Muscle layer of colon (tissue), 2 donors: ENCODE data around the gene KRTAP10-4.

Experiments
- H3K27ac ChIP-seq: one replicate; pipeline ENCODE4 v1.7.0; 2013; ENCODE audit warnings: low read depth, mild to moderate bottlenecking, low read length, moderate library complexity
- H3K27me3 ChIP-seq, 2 donors: one replicate each; pipeline ENCODE4 v1.7.0; 2013; ENCODE audit warnings: low read length in 2 of 2, mild to moderate bottlenecking in 2 of 2; ENCODE audit not compliant: insufficient read depth in 2 of 2, control insufficient read depth in 1 of 2
- H3K36me3 ChIP-seq: one replicate; pipeline ENCODE4 v1.7.0; 2013; ENCODE audit warnings: mild to moderate bottlenecking, low read length; ENCODE audit not compliant: insufficient read depth
- H3K4me1 ChIP-seq: one replicate; pipeline ENCODE4 v1.7.0; 2013; ENCODE audit warnings: mild to moderate bottlenecking, low read length; ENCODE audit not compliant: insufficient read depth
- H3K4me3 ChIP-seq, 2 donors: one replicate each; pipeline ENCODE4 v1.7.0; 2013; ENCODE audit warnings: low read length in 2 of 2, low read depth in 1 of 2, mild to moderate bottlenecking in 1 of 2, moderate library complexity in 1 of 2
- H3K9ac ChIP-seq: one replicate; pipeline ENCODE4 v1.7.0; 2013; ENCODE audit warnings: low read length
- H3K9me3 ChIP-seq: one replicate; pipeline ENCODE4 v1.7.0; 2013; ENCODE audit warnings: mild to moderate bottlenecking, low read length
- donor health status: abdominal sarcoma.
- donor health status: Adenocarcinoma of cecum.

The KRTAP10-4 gene

DNA sequence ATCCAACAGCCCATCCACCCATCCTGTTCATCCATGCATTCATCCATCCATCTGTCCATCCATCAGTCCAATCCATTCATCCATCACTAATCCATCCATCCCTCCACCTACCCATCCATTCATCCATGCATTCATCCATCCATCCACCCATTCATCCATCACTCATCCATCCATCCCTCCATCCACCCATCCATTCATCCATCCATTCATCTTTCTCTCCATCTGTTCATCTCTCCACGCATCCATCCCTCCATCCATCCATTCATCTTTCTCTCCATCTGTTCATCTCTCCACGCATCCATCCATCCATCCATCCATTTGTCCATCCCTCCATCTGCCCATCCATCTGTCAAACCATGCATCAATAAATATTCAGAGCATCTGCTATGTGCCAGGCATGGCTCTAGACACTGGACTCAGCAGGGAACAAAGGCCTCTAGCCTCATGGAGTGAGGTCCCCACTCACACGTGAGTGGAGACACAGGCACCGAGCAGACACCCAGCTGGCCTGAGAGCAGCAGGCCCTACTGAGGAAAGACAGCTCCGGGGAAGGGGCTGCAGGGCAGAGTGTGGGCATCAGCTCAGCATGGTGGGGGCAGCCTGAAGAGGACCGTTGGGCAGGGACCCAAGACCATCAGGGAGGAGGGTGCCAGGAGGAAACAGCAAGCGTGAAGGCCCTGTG is 43.2 kb upstream of the KRTAP10-4 start:
- no peaks in the 10 kb centered on the region for H3K36me3 ChIP-seq
- no peaks in the 10 kb centered on the region for H3K27me3 ChIP-seq
- H3K9ac ChIP-seq = no peak overlapping the region
- H3K27ac ChIP-seq = no peak overlapping the region
- H3K4me1 ChIP-seq = no peaks in the 10 kb centered on the region
- H3K4me3 ChIP-seq = no peak overlapping the region
- no peaks in the 10 kb centered on the region for H3K9me3 ChIP-seq

DNA sequence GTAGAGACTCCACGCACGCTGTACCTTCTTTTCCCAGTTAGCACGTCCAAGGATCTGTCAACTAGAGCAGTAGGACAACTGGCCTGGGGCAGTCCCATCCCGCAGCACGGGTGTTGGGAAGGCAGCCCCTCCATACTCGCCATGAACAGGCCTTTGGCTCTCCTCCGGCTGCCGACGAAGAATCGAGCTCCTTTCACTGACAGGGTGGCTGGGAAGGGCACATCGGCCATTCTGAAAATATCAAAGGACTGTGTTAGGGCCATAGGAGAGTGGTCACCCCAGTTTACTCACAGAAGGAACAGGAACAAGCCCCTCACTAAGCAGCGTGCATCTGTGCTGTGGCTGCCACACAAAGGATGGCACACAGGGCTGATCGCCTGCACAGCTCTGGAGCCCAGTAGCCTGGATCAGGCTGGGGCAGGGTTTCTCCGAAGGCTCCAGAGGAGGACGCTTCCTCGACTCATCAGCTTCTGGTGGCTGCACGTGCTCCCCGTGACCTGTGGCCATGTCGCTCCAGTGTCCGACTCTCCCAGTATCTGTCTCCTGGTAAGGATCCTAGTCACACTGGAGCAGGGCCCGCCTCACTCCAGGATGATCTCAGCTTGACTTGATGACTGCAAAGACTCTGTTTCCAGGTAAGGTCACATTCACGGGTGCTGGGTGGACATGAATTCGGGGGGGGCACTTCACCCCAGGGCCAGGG is 42.5 kb upstream of the KRTAP10-4 start:
- H3K27me3 ChIP-seq = no peaks in the 10 kb centered on the region

DNA sequence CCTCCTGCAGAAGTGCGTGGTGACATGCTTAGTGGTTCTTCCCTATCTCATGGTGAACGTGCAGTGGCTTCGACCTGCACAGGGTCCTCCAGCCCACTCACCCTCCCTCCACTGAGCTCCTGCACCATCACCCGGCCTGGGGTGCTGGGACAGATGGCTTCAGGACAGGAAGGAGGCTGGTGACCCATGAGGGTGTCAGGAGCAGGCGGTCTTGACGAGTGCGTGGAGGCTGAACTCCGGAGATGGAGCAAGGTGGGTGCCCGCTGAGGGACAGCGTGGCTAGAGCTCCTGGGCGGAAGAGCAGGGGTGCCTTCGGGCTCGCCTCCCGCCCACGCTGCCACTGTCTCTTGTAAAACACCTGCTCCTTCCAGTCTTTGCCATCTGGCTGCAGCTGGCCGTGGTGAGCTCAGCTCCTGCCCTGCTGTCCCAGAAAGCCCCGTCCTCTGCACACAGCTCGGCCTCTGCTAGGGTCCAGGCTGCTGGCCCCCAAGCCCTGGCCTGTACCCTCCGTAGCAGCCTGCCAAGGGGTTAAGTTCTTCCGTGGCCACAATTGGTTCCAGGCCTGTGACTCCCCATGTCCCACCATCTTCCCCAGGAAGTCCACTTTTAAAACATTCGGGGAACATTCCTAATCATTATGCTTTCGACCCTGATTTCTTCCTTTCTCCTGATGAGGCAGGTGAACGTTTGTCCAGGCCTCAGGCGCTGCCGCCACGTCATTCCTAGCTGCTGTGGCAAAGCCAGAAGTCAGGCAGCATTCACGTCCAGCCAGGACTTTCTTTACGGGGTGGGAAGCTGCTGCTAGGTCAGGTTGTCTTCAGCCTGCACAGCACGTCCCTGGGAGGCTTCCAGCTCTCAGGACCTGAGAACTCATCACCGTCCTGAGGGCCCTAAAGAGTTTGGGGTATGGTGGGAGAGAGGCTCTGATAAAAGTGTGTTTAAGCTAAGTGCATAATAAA is 41.6 kb upstream of the KRTAP10-4 start:
- H3K9me3 ChIP-seq = no peaks in the 10 kb centered on the region
- H3K9ac ChIP-seq = no peak overlapping the region
- no peaks in the 10 kb centered on the region for H3K4me1 ChIP-seq
- H3K4me3 ChIP-seq = no peak overlapping the region
- H3K36me3 ChIP-seq = no peaks in the 10 kb centered on the region
- H3K27ac ChIP-seq = no peak overlapping the region
- H3K27me3 ChIP-seq = no peaks in the 10 kb centered on the region

More for the DNA sequence above, 42.5 kb upstream of the KRTAP10-4 start:
- Histone ChIP-seq H3K27ac (no peak overlapping the region), H3K9me3 (no peaks in the 10 kb centered on the region), H3K4me3 (no peak overlapping the region), H3K4me1 (no peaks in the 10 kb centered on the region), H3K9ac (no peak overlapping the region), H3K36me3 (no peaks in the 10 kb centered on the region)

DNA sequence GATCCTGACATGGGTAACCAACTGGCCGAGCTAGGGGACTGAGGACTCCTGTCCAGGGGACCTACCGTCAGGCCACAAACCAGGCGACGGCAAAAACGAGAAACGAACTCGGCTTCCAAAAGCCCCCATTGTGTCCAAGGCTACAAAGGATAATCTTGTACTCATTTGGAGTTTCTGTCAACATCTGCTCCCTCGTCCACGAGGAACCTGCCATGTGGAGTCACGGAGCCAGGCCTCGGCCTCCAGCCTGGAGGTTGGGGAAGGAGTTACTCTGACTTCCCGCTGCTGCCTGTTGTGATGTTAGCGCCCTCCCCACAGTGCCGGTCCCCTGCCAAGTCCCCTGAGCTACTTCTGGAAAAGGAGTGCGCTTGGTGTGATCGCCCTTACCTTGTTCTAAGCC is 40.8 kb upstream of the KRTAP10-4 start:
- H3K4me1 ChIP-seq = no peaks in the 10 kb centered on the region
- H3K9me3 ChIP-seq = no peaks in the 10 kb centered on the region
- H3K9ac ChIP-seq = no peak overlapping the region
- no peaks in the 10 kb centered on the region for H3K36me3 ChIP-seq
- H3K4me3 ChIP-seq = no peak overlapping the region
- H3K27ac ChIP-seq = no peak overlapping the region
- H3K27me3 ChIP-seq = no peaks in the 10 kb centered on the region

DNA sequence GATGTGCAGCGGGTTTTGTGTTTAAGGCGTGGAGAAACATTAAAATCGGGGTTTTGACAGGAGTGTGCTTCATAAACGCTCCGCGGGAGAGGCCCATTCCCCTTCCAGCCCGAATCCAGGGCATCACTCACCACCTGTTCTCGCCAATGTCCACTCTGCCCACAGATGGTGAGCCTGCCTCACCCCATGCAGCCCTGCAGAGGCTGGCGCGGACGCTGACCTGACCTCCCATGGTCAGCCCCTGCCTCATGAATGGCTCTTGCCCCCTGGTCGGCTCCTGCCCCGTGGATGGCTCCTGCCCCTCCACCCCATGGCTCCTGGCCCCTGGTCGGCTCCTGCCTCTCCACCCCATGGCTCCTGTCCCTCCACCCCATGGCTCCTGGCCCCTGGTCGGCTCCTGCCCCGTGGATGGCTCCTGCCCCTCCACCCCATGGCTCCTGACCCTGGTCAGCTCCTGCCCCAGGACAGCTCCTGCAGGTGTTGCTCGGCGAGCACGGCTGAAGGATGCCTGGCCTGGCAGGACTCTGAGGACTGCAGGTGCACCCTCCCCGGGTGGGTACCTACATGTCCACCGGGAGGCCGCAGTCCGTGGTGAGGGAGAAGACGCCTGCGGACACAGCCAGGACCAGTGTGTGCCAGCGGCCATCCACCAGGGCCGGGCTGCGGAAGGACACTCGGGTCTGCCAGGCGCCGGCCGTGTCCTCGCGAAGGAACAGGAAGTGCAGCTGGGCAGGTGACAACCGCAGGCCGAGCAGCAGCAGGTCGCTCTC is 40.2 kb upstream of the KRTAP10-4 start:
- no peak overlapping the region for H3K27ac ChIP-seq

DNA sequence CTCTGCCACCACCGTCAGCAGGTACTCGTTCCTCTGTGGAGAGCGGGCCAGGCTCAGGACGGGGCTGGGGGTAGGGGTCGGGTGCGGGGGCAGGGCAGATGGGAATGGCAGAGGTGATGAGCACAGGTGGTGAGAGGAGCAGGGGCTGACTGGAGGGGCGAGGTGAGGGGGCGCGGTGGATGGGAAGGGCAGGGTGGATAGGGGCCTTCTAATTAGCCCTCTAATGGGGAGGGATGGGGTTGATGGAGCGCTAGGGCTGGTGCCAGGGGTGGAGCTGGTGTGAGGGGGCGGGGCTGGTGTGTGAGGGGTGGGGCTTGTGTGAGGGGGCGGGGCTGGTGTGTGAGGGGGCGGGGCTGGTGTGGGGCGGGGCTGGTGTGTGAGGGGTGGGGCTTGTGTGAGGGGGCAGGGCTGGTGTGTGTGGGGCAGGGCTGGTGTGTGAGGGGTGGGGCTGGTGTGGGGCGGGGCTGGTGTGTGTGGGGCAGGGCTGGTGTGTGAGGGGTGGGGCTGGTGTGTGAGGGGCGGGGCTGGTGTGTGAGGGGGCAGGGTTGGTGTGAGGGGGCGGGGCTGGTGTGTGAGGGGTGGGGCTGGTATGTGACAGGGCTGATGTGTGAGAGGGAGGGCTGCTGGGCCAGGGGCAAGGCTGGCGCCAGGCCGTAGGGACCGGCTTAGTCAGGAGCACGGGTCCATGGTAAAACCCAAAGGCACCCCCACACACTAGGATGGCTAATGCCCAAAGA is 39.5 kb upstream of the KRTAP10-4 start:
- Histone ChIP-seq H3K4me3 (no peak overlapping the region), H3K9me3 (no peaks in the 10 kb centered on the region), H3K9ac (no peak overlapping the region), H3K27ac (no peak overlapping the region), H3K27me3 (peaks cover 0 to 4% of the 10 kb centered on the region in 2 donors), H3K36me3 (no peaks in the 10 kb centered on the region), H3K4me1 (no peaks in the 10 kb centered on the region)

More for the DNA sequence above, 40.2 kb upstream of the KRTAP10-4 start:
- Histone ChIP-seq H3K4me3 (no peak overlapping the region), H3K9me3 (no peaks in the 10 kb centered on the region), H3K27me3 (no peaks in the 10 kb centered on the region), H3K36me3 (no peaks in the 10 kb centered on the region), H3K9ac (no peak overlapping the region), H3K4me1 (no peaks in the 10 kb centered on the region)

DNA sequence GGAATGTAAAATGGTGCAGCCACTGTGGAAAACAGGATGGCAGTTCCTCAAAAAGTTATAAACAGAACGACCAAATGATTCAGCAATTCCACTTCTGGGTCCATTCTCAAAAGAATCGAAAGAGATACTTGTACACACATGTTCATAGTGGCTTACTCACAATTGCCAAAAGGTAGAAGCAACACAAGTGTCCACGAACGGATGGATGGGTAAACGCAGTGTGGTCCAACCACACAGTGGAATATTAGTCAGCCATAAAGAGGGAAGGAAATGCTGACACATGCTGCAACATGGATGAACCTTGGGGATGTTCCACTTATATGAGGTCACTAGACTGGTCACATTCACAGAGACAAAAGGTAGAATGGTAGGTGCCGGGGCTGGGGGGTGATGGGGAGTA is 38.8 kb upstream of the KRTAP10-4 start:
- peaks cover 0 to 6% of the 10 kb centered on the region in 2 donors for H3K27me3 ChIP-seq
- no peaks in the 10 kb centered on the region for H3K36me3 ChIP-seq
- no peaks in the 10 kb centered on the region for H3K4me1 ChIP-seq
- no peak overlapping the region for H3K9ac ChIP-seq
- no peaks in the 10 kb centered on the region for H3K9me3 ChIP-seq
- H3K4me3 ChIP-seq = no peak overlapping the region
- no peak overlapping the region for H3K27ac ChIP-seq

DNA sequence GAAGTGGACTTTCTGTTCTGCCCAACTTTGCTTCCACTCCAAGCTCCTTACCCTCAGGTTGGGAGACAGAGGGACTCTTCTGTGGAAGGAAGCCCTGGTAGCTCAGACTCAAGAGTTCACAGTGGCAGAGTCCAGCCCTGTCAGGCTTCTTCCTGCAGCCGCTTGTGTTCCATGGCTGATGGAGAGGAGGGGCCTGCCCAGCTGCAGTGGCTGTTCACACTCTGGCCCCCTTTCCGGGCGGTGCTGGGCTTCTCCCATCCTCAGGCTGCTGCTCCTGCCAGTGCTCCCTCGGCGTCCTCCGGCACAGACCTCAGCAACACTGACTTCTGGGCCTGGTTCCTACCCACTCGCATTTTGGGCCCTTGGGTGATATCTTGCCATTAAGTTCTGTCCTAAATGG is 37.6 kb upstream of the KRTAP10-4 start:
- Histone ChIP-seq H3K9me3 (no peaks in the 10 kb centered on the region), H3K4me1 (no peaks in the 10 kb centered on the region), H3K9ac (no peak overlapping the region), H3K36me3 (no peaks in the 10 kb centered on the region), H3K27me3 (peaks cover 0 to 6% of the 10 kb centered on the region in 2 donors), H3K4me3 (no peak overlapping the region), H3K27ac (no peak overlapping the region)

DNA sequence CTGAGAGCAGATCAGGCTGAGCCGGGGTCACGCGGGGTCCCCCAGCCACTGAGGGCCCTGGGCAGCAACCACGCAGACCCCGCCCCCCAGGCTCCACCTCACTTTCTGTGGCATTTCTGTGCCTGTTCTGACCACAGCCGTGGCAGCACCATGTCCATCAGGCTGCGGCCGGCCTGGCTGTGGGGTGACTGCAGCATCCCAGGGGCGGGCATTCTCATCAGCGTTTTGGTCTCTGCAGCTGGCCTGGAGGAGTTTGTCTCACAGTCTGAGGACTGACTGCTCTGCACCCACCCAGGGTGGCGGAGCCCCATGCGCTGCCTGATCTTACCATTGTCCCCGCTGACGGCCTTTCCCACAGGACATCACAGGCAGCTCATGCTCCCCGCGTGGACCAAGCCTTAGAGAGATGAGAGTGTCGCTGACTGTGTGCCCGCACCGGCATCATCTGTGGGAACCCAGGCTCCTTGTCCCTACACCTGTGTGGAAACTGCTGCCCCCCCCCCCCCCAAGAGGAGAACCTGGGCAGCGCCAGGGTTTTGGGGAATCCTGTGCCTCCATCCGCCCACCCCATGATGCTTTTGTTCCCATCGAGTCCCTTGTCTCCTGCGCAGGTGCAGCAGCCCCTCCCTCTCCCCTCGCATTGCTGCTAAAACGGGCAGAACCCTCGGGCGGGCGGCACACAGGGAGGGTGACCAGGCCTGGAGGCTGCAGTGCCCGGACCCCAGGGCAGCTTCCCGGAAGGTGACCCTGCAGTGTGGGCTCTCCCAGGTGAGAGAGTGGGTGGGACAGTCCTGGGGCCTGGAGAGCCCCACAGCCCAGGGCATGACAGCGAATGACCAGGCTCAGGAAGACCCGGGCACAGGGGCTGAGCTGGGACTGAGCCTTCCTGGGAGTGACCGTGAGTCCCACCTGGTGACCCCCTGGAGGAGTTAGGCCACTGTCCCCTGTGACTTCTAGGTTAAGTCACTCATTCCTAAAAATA is 35.3 kb upstream of the KRTAP10-4 start:
- H3K4me3 ChIP-seq = no peak overlapping the region
- no peaks in the 10 kb centered on the region for H3K36me3 ChIP-seq
- no peaks in the 10 kb centered on the region for H3K9me3 ChIP-seq
- H3K27me3 ChIP-seq = peaks cover 0 to 6% of the 10 kb centered on the region in 2 donors
- H3K4me1 ChIP-seq = no peaks in the 10 kb centered on the region
- H3K9ac ChIP-seq = no peak overlapping the region
- no peak overlapping the region for H3K27ac ChIP-seq

DNA sequence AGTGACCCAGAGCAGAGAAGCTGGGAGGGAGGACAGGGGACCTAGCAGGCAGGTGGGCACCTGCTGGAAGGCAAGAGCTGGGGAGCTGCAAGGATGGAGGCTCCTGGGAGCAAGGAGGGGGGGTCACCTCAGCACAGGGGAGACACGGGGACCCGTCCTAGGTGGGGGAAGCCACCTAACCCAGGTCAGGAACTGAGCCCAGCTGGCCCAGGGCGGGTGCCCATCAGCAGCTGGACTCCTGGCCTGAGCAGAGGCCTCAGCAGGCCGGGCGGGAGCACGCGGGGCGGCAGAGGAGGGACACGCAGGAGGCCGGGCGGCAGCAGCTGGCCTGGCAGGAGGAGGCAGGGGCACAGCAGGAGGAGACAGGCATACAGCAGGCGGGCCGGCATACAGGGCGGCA is 34.5 kb upstream of the KRTAP10-4 start:
- Histone ChIP-seq H3K27ac (no peak overlapping the region), H3K4me3 (no peak overlapping the region), H3K36me3 (no peaks in the 10 kb centered on the region), H3K9ac (no peak overlapping the region), H3K9me3 (no peaks in the 10 kb centered on the region), H3K27me3 (peaks cover 0 to 6% of the 10 kb centered on the region in 2 donors), H3K4me1 (no peaks in the 10 kb centered on the region)
